Kidney (tissue), 14 donors: ENCODE data around the gene ZNF710. TPM values are rescaled to one million over a fixed set of nuclear protein-coding genes. Genes with fewer than 3 reads are reported as not detected.

Source experiments
- DNase-seq, 5 donors: peaks; one replicate each; pipeline ENCODE4 v3.0.0-alpha.2; 2013 to 2020
- FAIRE-seq: peaks from 2 replicates; lab custom pipeline; 2012; peaks lifted over from hg19 to GRCh38; lab: Jason Lieb, UNC
- H3K27ac ChIP-seq, 2 donors: one replicate each; pipeline ENCODE4 v1.7.0; 2013; ENCODE audit warnings: low read depth in 2 of 2, low read length in 2 of 2, inconsistent platforms in 1 of 2
- H3K27me3 ChIP-seq: one replicate; pipeline ENCODE4 v1.7.1; 2013; ENCODE audit warnings: low read length, inconsistent platforms; ENCODE audit not compliant: control insufficient read depth, insufficient read depth
- H3K36me3 ChIP-seq, 3 donors: one replicate each; pipeline versions ENCODE4 v1.7.0 to v1.7.1; 2013; ENCODE audit warnings: low read length in 3 of 3, control low read depth in 1 of 3, inconsistent platforms in 1 of 3; ENCODE audit not compliant: insufficient read depth in 3 of 3, control insufficient read depth in 2 of 3
- H3K4me1 ChIP-seq, 3 donors: one replicate each; pipeline versions ENCODE4 v1.7.0 to v1.7.1; 2013; ENCODE audit warnings: low read length in 3 of 3, inconsistent platforms in 1 of 3, low read depth in 1 of 3; ENCODE audit not compliant: control insufficient read depth in 2 of 3, insufficient read depth in 2 of 3
- H3K4me3 ChIP-seq, 3 donors: one replicate each; pipeline versions ENCODE4 v1.7.0 to v1.8.1; 2013; ENCODE audit warnings: low read length in 3 of 3, control low read depth in 1 of 3, inconsistent platforms in 1 of 3
- H3K9ac ChIP-seq, 3 donors: one replicate each; pipeline versions ENCODE4 v1.7.0 to v1.7.1; 2013; ENCODE audit warnings: low read length in 3 of 3, control low read depth in 1 of 3, inconsistent platforms in 1 of 3
- H3K9me3 ChIP-seq, 3 donors: one replicate each; pipeline versions ENCODE4 v1.7.0 to v1.7.1; 2013; ENCODE audit warnings: low read length in 3 of 3, control low read depth in 1 of 3, inconsistent platforms in 1 of 3; ENCODE audit not compliant: control insufficient read depth in 2 of 3, insufficient read depth in 1 of 3
- CTCF ChIP-seq: IDR thresholded peaks from 3 replicates; pipeline ENCODE4 v1.5.1; 2012; ENCODE audit warnings: mild to moderate bottlenecking, moderate library complexity, borderline replicate concordance; ENCODE audit not compliant: insufficient read depth; ENCODE audit errors: extremely low read depth
- intact Hi-C: fragments of 100-400 bp; cut with DNase I; formaldehyde crosslinking; loops from one replicate; pipeline ENCODE4 v1.11.1; 2022
- polyA plus RNA-seq: library from polyadenylated mRNA; stranded (reverse); fragments of 350-450 nt; fragmentation: Illumina TruSeq; extraction: RNeasy Lipid Tissue Mini Kit (QIAGEN cat#74804); gene quantifications from one replicate; pipeline ENCODE4 v1.2.3, GENCODE V29; 2014; ENCODE audit warnings: low read depth, low replicate concordance; ENCODE audit not compliant: insufficient read depth
- total RNA-seq: library from RNA; stranded (reverse); fragmentation: NEBNext Ultra II Directional; extraction: Animal tissue kit (Norgen Biotek cat#: 25700); gene quantifications from one replicate; pipeline ENCODE4 v1.2.1, GENCODE V29; 2021
- donor health status: control.
- donor health status: control.
- donor health status: control.
- donor health status: control.
- donor health status: control.
- donor health status: DM: yes; HTN: yes; CAD: no.
- donor health status: Normal renal cell carcinoma (clear cell type).

The ZNF710 gene
- total and polyA plus RNA-seq, 2 donors from 2014 or later: 11.0 to 17.0 TPM

DNA sequence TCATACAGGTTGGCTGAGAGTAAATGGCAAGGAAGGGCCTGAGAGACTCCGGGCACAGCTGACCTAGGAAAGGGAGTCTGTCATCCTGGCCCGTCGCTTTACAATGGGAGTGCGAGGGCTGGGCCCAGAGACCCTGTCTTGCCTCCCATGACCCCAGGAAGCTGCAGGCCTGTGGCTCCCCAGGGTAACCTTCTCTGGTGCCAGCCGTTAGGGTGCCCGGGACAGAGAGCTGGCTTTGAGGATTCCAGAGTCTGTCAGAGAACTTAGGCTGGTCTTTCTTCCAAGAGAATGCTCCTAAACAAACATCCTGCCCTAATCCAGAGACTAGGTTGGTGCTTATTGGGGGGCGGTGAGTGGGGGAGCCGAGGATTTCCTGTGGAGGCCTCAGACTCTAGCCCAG lies 18.5 kb downstream of the ZNF710 start:
- no peak for TF ChIP-seq CTCF
- Histone ChIP-seq H3K9me3 (no peaks in the 10 kb centered on the region), H3K9ac (no peak overlapping the region), H3K27ac (peak overlapping the region; percentile 34 to 87), H3K36me3 (no peaks in the 10 kb centered on the region), H3K4me3 (no peak overlapping the region), H3K4me1 (no peaks in the 10 kb centered on the region), H3K27me3 (no peaks in the 10 kb centered on the region)
- DNase-seq: no peak
- no peak for FAIRE-seq
- intact Hi-C loops: no loop called here

DNA sequence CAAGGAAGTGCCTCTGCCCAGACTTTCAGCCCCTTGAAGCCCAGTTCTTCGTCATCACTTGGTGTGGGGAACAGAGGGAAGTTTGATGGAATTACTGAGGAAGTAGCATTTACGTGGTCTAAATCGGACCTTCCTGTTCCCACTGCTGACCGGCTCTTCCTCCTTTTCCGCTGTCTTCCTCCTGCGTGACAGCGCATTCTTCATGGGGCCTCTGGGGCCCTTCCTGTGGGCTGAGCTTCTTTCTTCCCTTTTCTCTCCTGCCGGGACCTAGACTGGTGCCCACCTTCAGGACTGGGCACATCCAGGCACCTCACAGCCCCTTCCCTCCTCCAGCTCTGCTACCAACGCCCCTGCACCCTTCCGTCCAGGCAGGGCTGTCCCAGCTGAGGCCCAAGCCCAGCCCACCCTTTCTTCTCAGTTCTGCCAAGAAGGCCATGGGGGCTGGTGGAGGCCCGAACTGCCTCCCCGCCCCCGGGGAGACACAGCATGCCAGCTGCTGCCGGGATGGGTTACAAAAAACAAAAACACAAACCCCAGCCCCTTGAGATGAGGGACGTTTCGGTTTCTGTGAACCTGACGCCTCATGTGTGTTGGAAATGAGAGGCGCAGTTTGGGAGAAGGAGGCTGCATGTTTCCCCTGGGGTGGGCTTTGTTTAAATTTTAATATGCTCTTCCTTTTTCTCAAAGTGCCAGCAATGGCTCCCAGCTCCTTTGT lies 19.1 kb downstream of the ZNF710 start:
- H3K27ac ChIP-seq: peak overlapping the region; percentile 34 to 87
- no peaks in the 10 kb centered on the region for H3K27me3 ChIP-seq
- no peaks in the 10 kb centered on the region for H3K36me3 ChIP-seq
- H3K4me1 ChIP-seq: no peaks in the 10 kb centered on the region
- intact Hi-C loops: no loop called here
- H3K9me3 ChIP-seq: no peaks in the 10 kb centered on the region
- FAIRE-seq (no peak), DNase-seq (peak in 1 of 5 donors; percentile 24)
- H3K9ac ChIP-seq: no peak overlapping the region
- H3K4me3 ChIP-seq: no peak overlapping the region
- TF ChIP-seq CTCF: no peak

- no peak for FAIRE-seq
- H3K9ac ChIP-seq: no peak overlapping the region
- H3K27ac ChIP-seq: peak overlapping the region in 1 of 2 donors; percentile 15
- H3K27me3 ChIP-seq: no peaks in the 10 kb centered on the region
- H3K4me1 ChIP-seq: no peaks in the 10 kb centered on the region
- intact Hi-C loops: no loop called here
- no peaks in the 10 kb centered on the region for H3K9me3 ChIP-seq
- peak in 1 of 5 donors; percentile 28 for DNase-seq
- TF ChIP-seq CTCF: no peak
- no peak overlapping the region for H3K4me3 ChIP-seq
- H3K36me3 ChIP-seq: no peaks in the 10 kb centered on the region
Measured at GRCh38 chr15:90020936-90021507, 19.9 kb downstream of the ZNF710 start.
